Mesenchymal stem cell (in vitro differentiated cells and primary cell): Measurements from ENCODE around the gene TRPM1.

Experiments used
- DNase-seq: peaks from one replicate; pipeline ENCODE4 v3.0.0-alpha.2; 2013
- H2AFZ ChIP-seq: one replicate; pipeline ENCODE4 v1.6.1; 2013; ENCODE audit warnings: low read depth, mild to moderate bottlenecking, control low read depth, inconsistent platforms, low read length, moderate library complexity
- H2AK5ac ChIP-seq: 2 replicates; pipeline ENCODE4 v1.6.1; 2013; ENCODE audit warnings: low read length, moderate library complexity, mild to moderate bottlenecking, inconsistent platforms; ENCODE audit not compliant: severe bottlenecking
- H2BK120ac ChIP-seq: one replicate; pipeline ENCODE4 v1.6.1; 2013; ENCODE audit warnings: low read depth, mild to moderate bottlenecking, inconsistent platforms, low read length, moderate library complexity
- H2BK12ac ChIP-seq, 2 experiments: one replicate each; pipeline ENCODE4 v1.6.1; 2013; ENCODE audit warnings: inconsistent platforms in 2 of 2, low read length in 2 of 2, mild to moderate bottlenecking in 2 of 2, moderate library complexity in 2 of 2, control low read depth in 1 of 2
- H2BK15ac ChIP-seq: one replicate; pipeline ENCODE4 v1.6.1; 2013; ENCODE audit warnings: mild to moderate bottlenecking, low read depth, inconsistent platforms; ENCODE audit not compliant: poor library complexity, severe bottlenecking
- H2BK5ac ChIP-seq: 2 replicates; pipeline ENCODE4 v1.6.1; 2013; ENCODE audit warnings: low read depth, mild to moderate bottlenecking, low read length, control low read depth, inconsistent platforms; ENCODE audit not compliant: poor library complexity, severe bottlenecking
- H3K14ac ChIP-seq, 2 experiments: one replicate each; pipeline ENCODE4 v1.6.1; 2013; ENCODE audit warnings: inconsistent platforms in 2 of 2, low read length in 2 of 2, control low read depth in 1 of 2, mild to moderate bottlenecking in 1 of 2, moderate library complexity in 1 of 2
- H3K18ac ChIP-seq, 2 experiments: one replicate each; pipeline ENCODE4 v1.6.1; 2013; ENCODE audit warnings: inconsistent platforms in 2 of 2, low read length in 2 of 2, control low read depth in 1 of 2, low read depth in 1 of 2, mild to moderate bottlenecking in 1 of 2
- H3K23ac ChIP-seq, 2 experiments: one replicate each; pipeline ENCODE4 v1.6.1; 2013; ENCODE audit warnings: inconsistent platforms in 2 of 2, low read length in 2 of 2, mild to moderate bottlenecking in 2 of 2, moderate library complexity in 2 of 2, control low read depth in 1 of 2
- H3K27ac ChIP-seq: 2 replicates; pipeline ENCODE4 v1.5.1; 2013; ENCODE audit warnings: mild to moderate bottlenecking, moderate library complexity, low read length, control low read depth, inconsistent platforms; ENCODE audit not compliant: poor library complexity, severe bottlenecking
- H3K27me3 ChIP-seq, 2 experiments: 2 replicates each; pipeline versions ENCODE4 v1.6.1 to v1.7.0; 2013; ENCODE audit warnings: low read length in 2 of 2, mild to moderate bottlenecking in 2 of 2, moderate library complexity in 2 of 2, control low read depth in 1 of 2, inconsistent platforms in 1 of 2; ENCODE audit not compliant: control insufficient read depth in 1 of 2, insufficient read depth in 1 of 2
- H3K36me3 ChIP-seq, 2 experiments: 2 replicates each; pipeline versions ENCODE4 v1.6.1 to v1.7.0; 2013; ENCODE audit warnings: low read length in 2 of 2, control low read depth in 1 of 2, inconsistent platforms in 1 of 2, low read depth in 1 of 2, mild to moderate bottlenecking in 1 of 2; ENCODE audit not compliant: insufficient read depth in 2 of 2, control insufficient read depth in 1 of 2
- H3K4ac ChIP-seq, 2 experiments: one replicate each; pipeline ENCODE4 v1.6.1; 2013; ENCODE audit warnings: inconsistent platforms in 2 of 2, low read length in 2 of 2, mild to moderate bottlenecking in 2 of 2, moderate library complexity in 2 of 2, control low read depth in 1 of 2, low read depth in 1 of 2
- H3K4me1 ChIP-seq: 2 replicates; pipeline ENCODE4 v1.6.1; 2013; ENCODE audit warnings: low read depth, low read length, control low read depth; ENCODE audit not compliant: control insufficient read depth, insufficient read depth
- H3K4me2 ChIP-seq: 2 replicates; pipeline ENCODE4 v1.6.1; 2013; ENCODE audit warnings: low read length, mild to moderate bottlenecking, inconsistent platforms; ENCODE audit not compliant: poor library complexity, severe bottlenecking
- H3K4me3 ChIP-seq, 2 experiments: 2 replicates each; pipeline versions ENCODE4 v1.5.1 to v1.7.0; 2013; ENCODE audit warnings: low read length in 2 of 2, mild to moderate bottlenecking in 2 of 2, control low read depth in 1 of 2, low read depth in 1 of 2; ENCODE audit not compliant: insufficient read depth in 1 of 2
- H3K79me1 ChIP-seq: replicated peaks from 2 replicates; pipeline ENCODE4 v1.6.1; 2013; ENCODE audit warnings: mild to moderate bottlenecking, control low read depth, low read length, inconsistent platforms; ENCODE audit not compliant: poor library complexity, severe bottlenecking
- H3K9ac ChIP-seq: 2 replicates; pipeline ENCODE4 v1.7.0; 2013; ENCODE audit warnings: mild to moderate bottlenecking, low read length, moderate library complexity
- H3K9me3 ChIP-seq: 2 replicates; pipeline ENCODE4 v1.7.0; 2013; ENCODE audit warnings: mild to moderate bottlenecking, low read length; ENCODE audit not compliant: control insufficient read depth
- H4K8ac ChIP-seq: one replicate; pipeline ENCODE4 v1.6.1; 2013; ENCODE audit warnings: inconsistent platforms, mild to moderate bottlenecking, low read length, moderate library complexity
- H4K91ac ChIP-seq: one replicate; pipeline ENCODE4 v1.6.1; 2013; ENCODE audit warnings: mild to moderate bottlenecking, low read length, inconsistent platforms
- WGBS: methylation state at CpG from one replicate; pipeline ENCODE4 v1.1.7; 2013; ENCODE audit warnings: mixed read lengths; 5-methylcytosine and 5-hydroxymethylcytosine counted together

Gene TRPM1

DNA sequence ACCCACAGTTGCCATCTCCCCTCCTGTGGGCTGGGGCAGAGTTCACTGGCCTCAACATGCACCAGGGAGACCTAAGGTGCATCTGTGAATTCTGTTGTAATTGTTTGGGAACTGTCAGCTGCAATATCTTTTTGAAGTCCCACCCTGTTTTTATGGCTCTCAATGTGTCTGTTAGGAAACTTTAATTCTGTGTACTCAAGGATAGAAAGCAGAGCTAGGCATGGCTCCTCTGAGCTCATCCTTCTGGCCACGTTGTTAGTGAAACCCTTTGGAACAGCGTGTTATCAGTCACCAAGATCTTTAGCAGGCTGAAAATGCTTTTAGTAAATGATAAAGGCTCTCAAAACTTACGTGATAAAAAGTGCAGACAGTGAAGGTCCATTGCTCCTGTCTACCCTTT lies 76.5 kb downstream of the TRPM1 start:
- Histone ChIP-seq H2AK5ac (peak overlapping the region; percentile 85), H3K4me1 (peaks cover 20% of the 10 kb centered on the region)
- 28% methylated on average over 3 of the region's 3 CpGs for WGBS

DNA sequence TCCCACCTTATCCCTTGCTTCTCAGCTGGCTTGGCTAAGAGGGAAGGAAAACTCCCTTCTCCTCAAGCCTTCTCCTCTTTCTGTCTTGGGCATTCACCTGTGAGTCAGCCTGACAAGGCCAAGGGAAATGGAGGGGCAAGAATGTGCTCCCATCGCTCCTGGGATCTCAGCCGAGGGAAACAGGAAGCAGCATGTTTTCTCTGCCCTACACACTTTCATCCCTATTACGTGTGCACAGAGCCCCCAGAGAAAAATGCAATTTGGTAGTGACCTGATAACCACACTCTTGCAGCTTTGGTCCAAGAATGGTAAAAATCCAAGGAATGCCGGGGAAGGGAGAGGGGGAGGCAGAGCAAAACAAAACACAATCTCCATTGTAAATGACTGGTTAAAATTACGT lies 77.2 kb downstream of the TRPM1 start:
- H2BK15ac ChIP-seq, result no peak overlapping the region
- H3K4me2 ChIP-seq, result peak overlapping the region; percentile 39
- no peak overlapping the region for H3K18ac ChIP-seq
- H3K4me1 ChIP-seq, result peaks cover 20% of the 10 kb centered on the region
- no peak overlapping the region for H3K4me3 ChIP-seq
- peak overlapping the region; percentile 94 for H3K27ac ChIP-seq
- no peak overlapping the region for H2BK12ac ChIP-seq
- H3K14ac ChIP-seq, result no peak overlapping the region
- H4K8ac ChIP-seq, result no peak overlapping the region
- H3K36me3 ChIP-seq, result no peaks in the 10 kb centered on the region
- H3K23ac ChIP-seq, result no peak overlapping the region
- no peaks in the 10 kb centered on the region for H3K27me3 ChIP-seq
- no peaks in the 10 kb centered on the region for H3K9me3 ChIP-seq
- no peak overlapping the region for H2AK5ac ChIP-seq
- DNase-seq, result peak; percentile 53
- H3K9ac ChIP-seq, result no peak overlapping the region
- H2BK120ac ChIP-seq, result no peak overlapping the region
- 0% methylated on average over 4 of the region's 5 CpGs for WGBS
- H2AFZ ChIP-seq, result peak overlapping the region; percentile 3
- no peak overlapping the region for H4K91ac ChIP-seq
- H2BK5ac ChIP-seq, result no peak overlapping the region
- no peaks in the 10 kb centered on the region for H3K79me1 ChIP-seq
- H3K4ac ChIP-seq, result no peak overlapping the region

More for the DNA sequence above, 76.5 kb downstream of the TRPM1 start:
- Histone ChIP-seq H2BK15ac (no peak overlapping the region), H3K79me1 (no peaks in the 10 kb centered on the region), H2BK120ac (peak overlapping the region; percentile 42), H3K9me3 (no peaks in the 10 kb centered on the region), H3K27ac (peak overlapping the region; percentile 92), H4K8ac (no peak overlapping the region), H3K36me3 (no peaks in the 10 kb centered on the region), H3K27me3 (no peaks in the 10 kb centered on the region), H3K9ac (no peak overlapping the region), H3K4ac (no peak overlapping the region), H3K18ac (no peak overlapping the region), H2BK5ac (peak overlapping the region; percentile 69), H2AFZ (no peak overlapping the region), H2BK12ac (peak overlapping the region in 1 of 2 experiments; percentile 20), H3K14ac (no peak overlapping the region), H3K4me2 (peak overlapping the region; percentile 18), H3K4me3 (no peak overlapping the region), H3K23ac (no peak overlapping the region), H4K91ac (no peak overlapping the region)
- DNase-seq, result peak; percentile 37

DNA sequence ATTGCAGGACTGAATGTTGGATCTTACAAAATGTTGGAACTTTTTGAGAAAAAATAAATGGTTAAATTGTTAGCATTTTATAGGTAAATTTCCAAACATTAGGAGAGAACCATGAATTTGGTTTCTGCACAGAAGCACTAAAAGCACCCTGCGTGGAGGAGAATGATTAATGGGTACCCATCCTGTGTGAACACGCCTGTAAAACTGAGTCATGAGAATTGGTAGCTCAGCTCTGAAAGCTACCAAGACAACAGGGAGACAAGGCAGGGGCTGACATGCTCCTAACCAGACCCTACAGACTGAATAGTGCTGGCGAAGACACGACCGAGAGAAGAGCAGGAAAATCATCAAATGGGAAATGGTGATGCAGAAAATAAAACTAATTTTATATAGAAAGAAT lies 77.7 kb downstream of the TRPM1 start:
- Histone ChIP-seq H2BK5ac (peak overlapping the region; percentile 71), H3K36me3 (no peaks in the 10 kb centered on the region), H3K4me1 (peaks cover 20% of the 10 kb centered on the region), H2BK12ac (no peak overlapping the region), H3K23ac (no peak overlapping the region), H2AFZ (no peak overlapping the region), H2BK120ac (no peak overlapping the region), H3K27me3 (no peaks in the 10 kb centered on the region), H3K4me2 (no peak overlapping the region), H2AK5ac (peak overlapping the region; percentile 99), H3K27ac (peak overlapping the region; percentile 94), H3K4me3 (no peak overlapping the region), H3K4ac (no peak overlapping the region), H3K9ac (no peak overlapping the region), H3K79me1 (no peaks in the 10 kb centered on the region), H3K9me3 (no peaks in the 10 kb centered on the region), H2BK15ac (no peak overlapping the region), H3K14ac (no peak overlapping the region), H4K8ac (no peak overlapping the region), H4K91ac (no peak overlapping the region), H3K18ac (no peak overlapping the region)
- 28% methylated on average over 2 of the region's 5 CpGs for WGBS
- DNase-seq, result no peak

DNA sequence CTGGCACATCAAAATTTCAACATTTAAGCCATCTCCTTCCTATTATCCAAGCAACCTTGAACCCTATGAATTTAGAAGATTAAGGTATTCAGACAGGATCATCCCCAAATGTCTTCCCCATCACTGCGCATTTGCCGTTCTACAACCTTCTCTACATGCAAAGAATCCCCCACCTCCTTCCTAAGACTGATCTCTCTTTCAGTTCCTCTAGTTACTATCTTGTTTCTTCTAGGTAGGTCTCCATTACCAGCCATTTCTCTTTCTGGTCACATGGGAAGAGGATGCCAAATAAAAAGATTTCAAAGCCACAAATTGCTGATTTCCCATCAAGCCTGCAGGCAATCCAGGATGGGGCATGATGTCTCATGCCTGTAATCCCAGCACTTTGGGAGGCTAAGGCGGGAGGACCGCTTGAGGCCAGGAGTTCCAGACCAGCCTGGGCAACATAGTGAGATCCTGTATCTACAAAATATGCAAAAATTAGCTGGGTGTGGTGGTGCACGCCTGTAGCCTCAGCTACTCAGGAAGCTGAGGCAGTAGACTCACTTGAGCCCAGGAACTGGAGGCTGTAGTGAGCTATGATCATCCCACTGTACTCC lies 80.4 kb downstream of the TRPM1 start:
- H2BK12ac ChIP-seq, result no peak overlapping the region
- H3K23ac ChIP-seq, result no peak overlapping the region
- peak overlapping the region; percentile 8 for H2AK5ac ChIP-seq
- H3K36me3 ChIP-seq, result no peaks in the 10 kb centered on the region
- no peak overlapping the region for H3K9ac ChIP-seq
- H2BK120ac ChIP-seq, result no peak overlapping the region
- no peaks in the 10 kb centered on the region for H3K79me1 ChIP-seq
- H3K27ac ChIP-seq, result no peak overlapping the region
- H3K4ac ChIP-seq, result no peak overlapping the region
- 98% methylated on average over 5 of the region's 5 CpGs for WGBS
- no peak overlapping the region for H3K14ac ChIP-seq
- no peak overlapping the region for H2BK5ac ChIP-seq
- H3K18ac ChIP-seq, result no peak overlapping the region
- H2AFZ ChIP-seq, result no peak overlapping the region
- no peak overlapping the region for H3K4me3 ChIP-seq
- no peak overlapping the region for H3K4me2 ChIP-seq
- H3K9me3 ChIP-seq, result no peaks in the 10 kb centered on the region
- no peak overlapping the region for H4K8ac ChIP-seq
- H2BK15ac ChIP-seq, result no peak overlapping the region
- H3K4me1 ChIP-seq, result peaks cover 22% of the 10 kb centered on the region
- H3K27me3 ChIP-seq, result no peaks in the 10 kb centered on the region
- no peak for DNase-seq
- no peak overlapping the region for H4K91ac ChIP-seq
